HG03439 (cell line): ENCODE data around the gene QSER1.
"Not testable (repeated sequence)": the region's sequence is repeated elsewhere in the genome, so short reads cannot be mapped to it uniquely, and the experiment has no call there.

Source experiments
- ATAC-seq: cut with Tn5 transposase; IDR thresholded peaks from one replicate; pipeline ENCODE4 v1.9.1; 2021; ENCODE audit warnings: mild to moderate bottlenecking, moderate library complexity; ENCODE audit not compliant: unreplicated experiment

The QSER1 gene

DNA sequence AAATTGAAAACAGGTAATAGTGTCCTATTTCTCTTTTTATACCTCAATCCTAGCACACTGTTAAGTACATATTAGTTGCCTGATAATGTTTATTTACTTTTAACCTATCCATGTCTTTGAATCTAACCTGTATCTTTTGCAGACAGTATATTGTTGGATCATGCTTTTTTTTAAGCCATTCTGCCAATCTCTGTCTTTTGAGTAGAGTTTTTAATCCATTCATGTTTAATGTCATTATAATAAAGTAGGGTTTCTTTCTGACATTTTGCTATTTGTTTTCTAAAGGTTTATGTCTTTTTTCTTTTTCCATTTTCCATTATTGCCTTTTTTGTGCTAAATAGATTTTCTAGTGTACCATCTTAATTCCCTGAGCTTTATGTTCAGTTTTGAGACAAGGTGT lies 99.3 kb downstream of the QSER1 start:
- ATAC-seq = no peak

DNA sequence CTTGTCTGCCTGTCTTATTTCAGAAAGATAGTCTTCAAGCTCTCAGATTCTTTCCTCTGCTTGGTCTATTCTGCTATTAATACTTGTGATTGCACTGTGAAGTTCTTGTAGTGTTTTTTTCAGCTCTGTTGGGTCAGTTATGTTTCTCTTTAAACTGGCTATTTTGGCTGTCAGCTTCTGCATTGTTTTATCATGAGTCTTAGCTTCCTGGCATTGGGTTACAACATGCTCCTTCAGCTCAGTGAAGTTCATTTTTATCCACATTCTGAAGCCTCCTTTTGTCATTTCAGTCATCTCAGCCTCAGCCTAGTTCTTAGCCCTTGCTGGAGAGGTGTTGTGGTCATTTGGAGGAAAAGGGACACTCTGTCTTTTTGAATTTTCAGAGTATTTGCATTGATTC lies 107.6 kb downstream of the QSER1 start:
- no peak for ATAC-seq

DNA sequence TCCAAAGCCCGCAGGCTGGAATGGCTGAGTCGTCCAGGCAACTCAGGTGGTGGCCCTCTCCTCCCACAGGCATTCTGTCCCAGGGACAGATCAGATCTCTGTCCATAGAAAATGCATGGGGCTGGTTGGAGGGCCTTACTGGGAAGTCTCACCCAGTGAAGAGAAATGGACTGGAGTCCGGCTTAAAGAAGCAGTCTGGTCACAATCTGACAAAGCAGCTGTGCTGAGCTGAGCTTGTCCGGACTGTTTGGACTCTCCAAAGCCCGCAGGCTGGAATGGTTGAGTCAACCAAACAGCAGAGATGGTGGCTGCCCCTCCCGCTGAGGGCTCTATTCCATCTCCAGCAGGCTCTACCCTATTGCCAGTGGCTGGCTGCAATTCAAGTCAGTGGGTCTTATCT lies 108.7 kb downstream of the QSER1 start:
- ATAC-seq = no peak

DNA sequence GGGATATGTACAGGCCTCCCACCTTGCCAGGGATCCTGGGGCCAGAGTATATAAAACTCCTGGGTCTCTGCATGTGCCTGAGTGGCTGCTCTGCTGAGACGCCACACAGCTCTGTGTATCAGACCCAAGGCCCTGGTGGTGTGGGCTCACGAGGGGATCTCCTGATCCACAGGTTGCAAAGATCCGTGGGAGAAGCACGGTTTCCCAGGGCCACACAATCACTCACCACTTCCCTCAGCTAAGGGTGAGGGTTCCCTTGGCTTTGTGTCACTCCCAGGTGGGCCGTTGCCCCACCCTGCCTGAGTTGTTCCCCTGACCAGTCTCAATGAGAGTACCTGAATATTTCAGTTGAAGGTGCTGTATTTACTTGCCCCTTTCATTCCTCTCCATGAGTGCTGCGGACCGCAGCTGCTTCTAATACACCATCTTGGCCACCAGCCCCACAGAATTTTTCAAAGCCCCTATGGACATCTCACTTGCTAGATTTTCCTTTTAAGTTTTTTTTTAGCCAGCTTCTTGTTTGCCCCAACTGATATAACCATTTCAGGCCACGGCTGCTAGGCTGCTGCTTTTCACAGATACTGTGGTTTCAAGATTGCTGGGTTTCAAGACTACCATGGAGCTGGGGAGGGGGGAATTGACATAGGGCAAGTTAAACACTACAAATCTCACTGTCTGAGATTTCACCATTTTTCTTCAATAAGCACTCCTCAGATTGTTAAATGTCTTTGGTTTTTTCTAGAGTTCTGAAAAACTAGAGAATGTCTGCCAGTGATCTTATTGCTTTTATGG lies 109.3 kb downstream of the QSER1 start:
- ATAC-seq = no peak

DNA sequence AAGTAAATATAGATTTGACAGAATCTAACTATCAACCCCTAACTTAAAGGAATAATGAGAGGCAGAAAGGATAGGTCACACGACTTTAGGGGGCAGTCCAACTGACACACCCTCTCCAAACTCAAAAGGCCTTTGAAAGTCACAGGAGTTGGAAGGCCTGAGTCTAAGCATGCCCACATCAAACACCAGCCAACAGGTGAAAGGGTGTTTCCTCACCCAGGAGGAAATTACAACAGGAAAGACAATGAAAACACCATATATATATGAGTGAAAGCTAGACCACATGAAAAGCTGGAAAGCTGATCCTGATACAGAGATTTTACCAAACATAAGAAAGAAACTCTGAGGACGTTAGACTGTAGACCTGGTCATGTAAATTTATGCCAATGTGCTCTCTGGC lies 112.6 kb downstream of the QSER1 start:
- no peak for ATAC-seq

DNA sequence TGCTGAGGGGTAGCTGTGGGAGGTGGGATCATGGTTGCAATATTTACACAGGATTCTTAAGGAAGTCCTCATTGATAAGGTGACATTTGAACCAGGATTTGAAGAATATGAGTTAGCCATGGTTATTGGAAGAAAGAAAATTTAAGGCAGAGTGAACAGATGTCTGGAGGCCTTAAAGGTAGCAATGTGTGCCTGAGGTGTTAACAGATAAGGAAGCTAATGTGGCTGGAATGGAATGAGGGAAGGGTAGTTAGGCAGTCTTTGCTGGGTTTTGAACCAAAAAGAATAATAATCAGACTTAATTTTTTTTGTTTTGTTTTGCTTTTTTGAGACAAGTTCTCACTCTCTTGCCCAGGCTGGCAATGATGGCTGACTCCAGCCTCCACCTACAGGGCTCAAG lies 113.4 kb downstream of the QSER1 start:
- ATAC-seq = no peak

DNA sequence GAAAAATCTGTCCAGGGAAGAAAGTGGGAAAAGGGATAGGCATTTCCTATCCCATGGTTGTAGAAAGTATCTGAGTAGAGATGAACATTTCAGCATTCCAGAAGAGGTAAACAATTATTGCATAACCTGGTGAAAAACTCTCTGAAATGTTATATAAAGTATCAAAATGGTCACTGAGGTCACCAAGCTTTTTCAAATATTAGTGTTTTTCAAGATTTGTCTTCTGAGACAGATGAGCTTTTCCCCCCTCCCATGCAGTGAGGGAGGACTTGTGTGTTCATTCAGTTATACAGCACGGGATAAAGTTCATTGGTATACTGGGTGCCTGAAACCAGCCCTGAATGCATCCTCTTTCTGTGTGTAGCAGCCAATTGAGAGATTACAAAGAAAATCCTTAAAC lies 121.1 kb downstream of the QSER1 start:
- no peak for ATAC-seq

DNA sequence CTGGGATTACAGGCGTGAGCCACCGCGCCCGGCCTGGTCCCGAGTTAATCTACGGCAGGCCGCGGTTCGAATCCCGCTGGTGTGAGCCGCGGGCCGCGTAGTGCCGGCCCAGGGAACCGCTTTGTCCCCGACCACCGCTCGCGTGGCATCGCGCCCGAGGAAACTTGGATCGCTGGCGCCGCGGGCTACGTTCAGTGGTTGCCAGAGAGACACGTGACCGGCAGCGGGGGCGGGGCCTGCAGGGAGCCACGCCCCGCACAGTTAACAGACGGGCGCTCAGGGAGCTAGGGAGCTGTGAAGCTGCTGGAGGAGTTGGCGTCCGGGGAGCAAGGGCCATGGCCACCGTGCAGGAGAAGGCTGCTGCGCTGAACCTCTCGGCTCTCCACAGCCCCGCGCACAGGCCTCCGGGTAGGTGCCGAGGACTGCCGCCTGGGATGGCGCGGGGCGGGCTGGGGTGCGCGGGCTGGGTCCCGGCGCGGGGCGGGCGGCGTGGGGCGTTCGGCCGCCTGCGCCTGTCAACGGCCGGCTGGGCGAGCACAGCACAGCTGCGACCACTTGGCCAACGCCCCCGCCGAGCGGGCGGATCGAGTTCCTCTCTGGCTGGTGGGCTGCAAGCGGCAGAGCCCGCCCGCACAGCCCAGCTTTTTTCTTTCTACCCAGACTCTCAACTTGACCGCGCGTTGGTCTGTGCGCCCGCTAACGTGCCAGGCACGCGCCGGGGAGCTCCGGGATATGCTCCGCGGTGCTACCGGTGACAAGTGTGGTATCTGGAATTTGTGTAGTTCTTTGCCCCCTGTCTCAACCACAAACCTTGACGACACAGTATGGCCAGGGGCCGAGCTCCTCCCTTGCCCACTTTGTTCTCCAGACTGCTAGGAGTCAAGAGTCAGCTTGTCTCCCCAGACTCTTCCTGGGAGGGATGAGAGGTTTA lies 123.3 kb downstream of the QSER1 start, which contains the start of gene DEPDC7:
DEPDC7 (plus strand) TSS at position 258 of the 931 bp plus-strand sequence; CDS start at position 336, 78 bp downstream.
- ATAC-seq = peak; percentile 48

DNA sequence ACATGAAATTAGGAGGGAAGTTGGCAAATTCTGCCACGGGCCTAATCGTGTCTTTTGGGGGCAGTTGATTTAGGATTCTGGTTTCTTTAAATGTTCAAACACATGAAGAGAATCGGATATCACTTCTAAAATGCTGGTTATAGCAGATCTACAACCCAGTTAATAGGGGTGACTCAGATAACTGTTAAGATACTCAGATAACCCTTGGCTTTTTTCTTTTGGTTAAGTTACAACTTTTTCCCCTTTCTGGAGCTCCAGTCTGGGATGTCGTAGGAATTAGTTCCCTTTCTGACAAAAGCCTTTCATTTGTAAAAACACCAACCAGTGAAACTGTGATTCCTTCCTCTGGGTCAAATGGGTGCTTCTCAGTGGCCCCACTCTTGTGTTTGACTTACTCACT lies 124.0 kb downstream of the QSER1 start:
- ATAC-seq = no peak

DNA sequence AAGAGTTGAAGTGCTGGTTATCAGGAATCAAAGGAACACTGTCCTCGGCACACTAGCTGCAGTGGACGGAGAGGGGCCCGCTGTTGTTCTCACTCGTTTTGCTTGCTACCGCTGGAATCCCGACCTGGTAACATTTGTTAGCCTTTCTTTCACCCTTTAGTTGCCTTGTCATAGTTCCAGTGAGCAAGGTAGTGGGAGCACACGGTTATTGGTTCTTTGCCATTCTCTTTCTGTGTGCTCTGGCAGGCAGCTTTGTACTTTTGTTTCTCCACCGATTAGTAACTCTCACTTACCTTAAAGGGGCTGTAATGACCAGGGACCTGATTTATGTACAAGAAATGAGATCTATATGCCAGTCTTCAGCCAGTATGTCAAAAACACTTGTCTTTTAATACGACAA lies 124.9 kb downstream of the QSER1 start:
- ATAC-seq = no peak

DNA sequence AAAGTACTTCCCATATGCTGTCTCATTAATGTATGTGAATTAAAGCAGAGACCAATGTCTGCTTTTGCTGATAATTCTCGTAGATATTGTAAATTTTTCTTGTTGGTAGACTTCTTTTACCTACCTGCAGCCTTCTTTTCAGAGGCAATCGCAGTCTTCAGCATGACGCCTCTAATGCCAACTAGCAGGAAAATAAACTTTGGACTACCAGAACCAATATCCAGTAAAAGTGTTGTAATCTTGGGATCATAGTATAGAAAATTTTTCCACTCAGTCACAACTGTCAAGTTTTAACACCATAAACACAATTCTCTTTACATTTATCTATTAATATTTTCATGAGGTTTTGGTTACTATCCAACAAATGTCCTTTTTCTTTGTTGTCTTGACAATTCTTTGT lies 125.4 kb downstream of the QSER1 start:
- ATAC-seq = no peak

DNA sequence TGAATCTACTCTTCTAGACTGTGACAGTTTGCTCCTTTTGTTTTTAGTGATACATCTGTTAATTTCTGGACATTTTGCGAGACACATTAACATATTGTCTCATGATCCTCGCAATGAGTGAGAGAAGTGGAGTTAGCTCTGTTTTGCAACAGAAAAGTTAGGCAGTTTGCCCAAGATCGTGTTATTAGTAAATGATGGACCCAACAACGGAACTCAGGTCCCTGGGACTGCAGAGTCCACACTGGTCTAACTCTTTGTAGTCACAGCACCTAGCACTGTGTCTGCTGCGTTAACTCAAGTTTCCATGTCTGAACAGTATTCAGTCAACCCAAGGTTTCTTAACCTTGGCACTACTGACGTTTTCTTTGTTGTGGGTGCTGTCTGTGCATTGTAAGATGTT lies 126.2 kb downstream of the QSER1 start:
- ATAC-seq = no peak

DNA sequence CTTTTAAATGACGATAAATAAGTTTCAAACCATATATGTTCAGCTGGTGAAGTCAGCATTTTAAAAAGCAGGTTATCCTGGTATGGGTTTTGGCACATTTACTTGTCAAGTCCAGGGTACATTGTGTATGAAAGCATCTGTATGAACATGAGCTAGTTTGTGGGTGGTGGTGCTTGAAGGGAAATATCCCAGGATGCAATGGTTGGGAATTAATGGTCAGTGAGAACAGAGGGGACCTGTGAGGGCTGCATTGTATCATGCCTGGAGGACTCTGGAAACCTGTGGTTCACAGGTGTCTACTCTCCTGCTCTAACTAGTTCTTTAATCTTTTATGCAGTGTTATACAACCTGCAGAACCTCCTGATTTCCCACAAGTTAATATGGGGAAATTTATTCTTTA lies 128.9 kb downstream of the QSER1 start:
- ATAC-seq = no peak

DNA sequence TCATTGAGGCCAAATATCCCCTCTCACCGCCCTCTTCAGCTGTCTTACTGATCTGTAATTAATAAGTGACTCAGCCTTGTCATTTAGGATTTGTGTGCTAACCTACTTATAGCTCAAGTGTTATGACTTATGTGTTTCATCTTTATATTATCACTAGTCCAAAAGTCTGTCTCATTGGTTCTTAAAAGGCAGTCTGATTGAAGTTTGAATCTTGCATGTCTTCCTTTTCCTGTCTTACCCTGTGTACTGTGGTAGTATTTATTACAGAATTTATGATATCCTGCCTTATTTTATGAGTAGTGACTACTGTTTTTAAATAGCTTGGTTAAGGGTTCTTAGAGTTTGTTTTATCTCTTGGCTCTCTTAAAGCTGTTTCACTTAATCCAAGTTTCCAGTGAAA lies 129.3 kb downstream of the QSER1 start:
- no peak for ATAC-seq

DNA sequence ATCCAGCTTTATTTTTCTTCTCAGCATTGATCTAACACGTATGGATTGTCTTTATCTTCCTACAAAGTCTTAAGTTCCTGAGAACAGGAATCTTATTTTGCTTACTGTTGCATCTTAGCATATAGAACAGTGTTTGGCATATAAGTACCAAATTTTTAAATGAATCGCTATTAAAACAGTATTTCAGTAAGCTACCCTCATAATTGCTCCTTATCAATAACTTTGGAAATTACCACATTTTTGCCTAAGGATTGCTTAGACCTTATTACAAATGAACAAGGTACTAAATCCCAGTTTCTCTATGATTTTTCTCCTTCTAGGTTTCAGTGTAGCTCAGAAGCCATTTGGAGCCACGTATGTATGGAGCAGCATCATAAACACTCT lies 132.7 kb downstream of the QSER1 start:
- no peak for ATAC-seq

DNA sequence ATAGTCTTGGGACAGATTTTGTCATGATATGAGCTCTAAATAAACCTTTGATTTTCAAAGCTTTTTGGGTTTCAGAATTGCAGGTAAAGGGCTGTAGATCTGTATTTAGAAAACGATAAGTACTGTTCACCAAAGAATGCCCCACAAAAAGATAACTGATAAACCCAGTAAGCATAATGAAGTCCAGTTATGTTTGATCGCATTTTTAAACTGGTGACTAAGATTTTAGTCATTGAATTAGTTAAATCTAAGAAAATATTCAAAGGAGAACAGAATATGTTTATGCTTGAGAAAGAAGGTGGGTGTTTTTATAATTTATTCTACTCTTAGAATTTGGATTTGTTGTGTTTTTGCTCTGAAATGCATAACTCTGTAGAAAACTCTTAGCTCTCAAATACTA lies 134.6 kb downstream of the QSER1 start:
- no peak for ATAC-seq

DNA sequence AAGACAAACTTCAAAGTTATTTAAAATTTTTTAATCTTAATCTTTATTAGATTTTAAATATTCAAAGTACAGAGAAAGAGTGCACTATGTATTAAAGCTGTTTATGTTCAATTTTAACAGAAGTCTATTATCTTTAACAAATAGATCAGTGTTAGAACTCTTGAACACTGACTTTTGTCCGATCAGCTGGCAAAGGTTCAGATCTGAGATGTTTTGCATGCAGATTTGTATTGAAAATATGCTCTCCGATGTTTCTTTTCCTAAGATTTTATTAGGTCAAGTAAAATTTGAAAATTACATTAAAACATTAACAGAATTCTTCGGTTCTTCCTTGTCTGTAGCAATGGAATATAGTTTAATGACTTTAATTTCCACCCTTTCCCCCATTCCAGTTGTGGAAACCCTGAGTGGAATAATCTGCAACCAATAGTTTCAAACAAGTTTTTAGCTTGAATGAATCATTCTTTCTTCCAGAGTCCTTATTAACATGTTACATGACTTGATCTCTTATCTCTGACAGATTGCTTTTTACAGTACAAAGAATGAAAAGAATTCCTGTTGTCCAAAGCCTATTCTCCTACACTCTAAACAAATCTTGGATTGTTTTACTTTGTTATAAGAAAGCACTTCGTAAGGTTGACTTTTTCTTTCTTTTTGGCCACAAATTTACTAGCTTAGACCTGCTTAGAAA lies 135.4 kb downstream of the QSER1 start:
- no peak for ATAC-seq

DNA sequence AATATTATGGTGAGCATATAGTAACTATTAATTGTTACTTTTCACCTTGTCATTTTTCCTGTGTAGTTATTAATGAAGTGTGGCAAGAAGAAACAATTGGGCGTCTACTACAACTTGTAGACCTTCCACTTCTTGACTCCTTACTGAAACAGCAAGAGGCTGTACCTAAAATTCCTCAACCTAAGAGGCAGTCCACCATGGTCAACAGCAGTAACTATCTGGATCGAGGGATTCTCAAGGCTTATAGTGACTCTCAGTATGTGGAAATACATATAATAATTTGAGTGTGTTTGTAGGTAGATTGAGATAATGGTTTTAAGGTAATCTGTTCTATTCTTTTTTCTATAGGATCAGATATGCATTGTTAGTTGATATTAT lies 135.9 kb downstream of the QSER1 start:
- ATAC-seq = no peak

DNA sequence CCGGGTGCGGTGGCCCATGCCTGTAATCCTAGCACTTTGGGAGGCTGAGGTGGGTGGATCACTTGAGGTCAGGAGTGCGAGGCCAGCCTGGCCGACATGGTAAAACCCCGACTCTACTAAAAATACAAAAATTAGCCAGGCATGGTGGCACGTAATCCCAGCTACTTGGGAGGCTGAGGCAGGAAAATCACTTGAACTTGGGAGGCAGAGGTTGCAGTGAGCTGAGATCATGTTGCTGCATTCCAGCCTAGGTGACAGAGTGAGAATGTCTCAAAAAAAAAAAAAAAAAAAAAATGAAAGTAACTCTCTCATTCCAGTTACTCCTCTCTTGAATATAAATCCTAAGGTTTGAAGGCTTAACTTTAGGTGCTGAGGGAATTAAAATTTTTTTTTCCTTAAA lies 136.6 kb downstream of the QSER1 start:
- ATAC-seq = not testable (repeated sequence)
